Fibroblast of upper back skin (primary cell): Measurements from ENCODE around the gene DEDD2.

Experiments used
- DNase-seq: peaks from one replicate; pipeline ENCODE4 v3.0.0-alpha.2; 2013

The DEDD2 gene

GRCh38 chr19:42169486-42170413, 47.7 kb downstream of the DEDD2 start:
- DNase-seq, result no peak

DNA sequence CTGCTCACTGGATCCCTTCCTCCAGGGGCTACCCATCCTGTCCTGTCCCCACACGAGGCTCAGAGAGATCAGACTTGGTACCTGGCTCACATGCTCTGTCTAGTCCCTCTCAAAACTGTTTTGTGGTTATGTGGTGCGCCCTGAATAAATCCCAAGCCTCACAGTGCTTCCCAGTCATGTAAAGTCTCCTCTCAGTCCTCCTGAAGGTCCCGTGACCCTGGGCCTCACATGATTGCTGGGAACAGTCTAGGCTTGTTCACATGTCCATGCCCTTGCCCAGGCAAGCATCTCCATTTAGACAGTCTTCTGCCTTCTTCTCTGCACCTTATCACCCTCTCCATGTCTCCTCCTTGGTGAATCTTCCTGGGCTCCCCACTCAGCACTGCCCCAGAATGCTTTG, 49.3 kb downstream of the DEDD2 start:
- no peak for DNase-seq

- no peak for DNase-seq
These were observed 51.2 kb downstream of the DEDD2 start for GRCh38 chr19:42166316-42166715.

DNA sequence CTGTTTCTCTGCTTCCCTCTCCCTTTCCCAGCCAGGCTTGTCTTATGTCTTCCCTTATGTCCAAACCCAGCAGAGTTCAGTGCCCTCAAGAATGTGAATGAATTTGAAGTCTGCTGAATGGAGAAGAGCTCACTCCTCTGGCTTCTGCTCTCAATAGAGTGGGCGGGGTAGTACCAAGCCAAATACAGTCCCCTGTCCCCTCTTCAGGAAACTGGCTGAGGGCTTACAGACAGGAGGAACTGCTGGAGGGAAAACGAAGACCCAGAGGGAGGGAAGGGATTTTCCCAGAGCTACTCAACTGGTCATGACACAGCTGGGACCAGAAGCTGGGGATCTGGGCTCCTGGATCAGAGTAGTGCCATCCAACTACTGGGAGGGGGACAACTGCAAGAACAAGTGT, 52.3 kb downstream of the DEDD2 start:
- DNase-seq, result no peak

- no peak for DNase-seq
These were observed 55.7 kb downstream of the DEDD2 start for GRCh38 chr19:42161616-42162263.

DNA sequence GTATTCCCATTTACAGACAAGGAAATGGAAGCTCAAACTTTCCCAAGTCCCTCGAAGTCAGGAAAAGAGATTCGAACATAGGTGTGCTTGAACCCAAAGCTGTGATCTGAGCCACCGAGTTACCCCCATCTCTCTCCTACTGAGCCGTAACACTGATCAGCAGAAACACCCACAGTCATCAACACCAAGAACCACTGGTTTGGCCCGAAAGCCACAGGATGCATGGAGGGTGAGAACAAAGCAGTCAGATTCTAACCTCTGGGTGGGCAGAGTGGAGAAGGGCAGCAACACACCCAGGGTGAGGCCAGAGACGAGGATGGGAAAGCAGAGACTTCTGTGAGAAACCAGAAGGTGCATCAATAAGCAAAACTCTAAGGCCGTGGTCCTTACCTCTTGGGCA, 57.5 kb downstream of the DEDD2 start:
- DNase-seq, result no peak

GRCh38 chr19:42158926-42159325, 58.6 kb downstream of the DEDD2 start:
- DNase-seq, result no peak

DNA sequence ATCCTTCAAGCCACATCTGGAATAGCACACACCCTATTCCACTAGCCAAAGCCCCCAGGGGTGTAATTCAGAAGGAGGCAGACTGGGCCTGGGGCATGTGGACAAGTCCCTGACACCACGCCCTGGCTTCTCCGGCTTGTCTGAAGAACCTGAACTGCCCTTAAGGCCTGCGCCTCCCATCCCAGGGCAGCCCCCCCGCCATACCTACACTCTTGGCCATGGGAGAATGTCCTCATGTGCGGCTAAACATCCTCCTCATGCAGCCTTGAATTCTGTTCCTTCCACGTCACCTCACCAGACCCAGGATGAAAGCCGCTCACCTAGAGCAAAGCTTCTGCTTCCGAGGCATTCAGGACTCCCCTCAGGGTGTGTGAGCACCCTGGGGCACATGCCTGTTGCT, 60.9 kb downstream of the DEDD2 start:
- no peak for DNase-seq

- DNase-seq, result no peak
These were observed 61.7 kb downstream of the DEDD2 start for GRCh38 chr19:42155796-42156195.

DNA sequence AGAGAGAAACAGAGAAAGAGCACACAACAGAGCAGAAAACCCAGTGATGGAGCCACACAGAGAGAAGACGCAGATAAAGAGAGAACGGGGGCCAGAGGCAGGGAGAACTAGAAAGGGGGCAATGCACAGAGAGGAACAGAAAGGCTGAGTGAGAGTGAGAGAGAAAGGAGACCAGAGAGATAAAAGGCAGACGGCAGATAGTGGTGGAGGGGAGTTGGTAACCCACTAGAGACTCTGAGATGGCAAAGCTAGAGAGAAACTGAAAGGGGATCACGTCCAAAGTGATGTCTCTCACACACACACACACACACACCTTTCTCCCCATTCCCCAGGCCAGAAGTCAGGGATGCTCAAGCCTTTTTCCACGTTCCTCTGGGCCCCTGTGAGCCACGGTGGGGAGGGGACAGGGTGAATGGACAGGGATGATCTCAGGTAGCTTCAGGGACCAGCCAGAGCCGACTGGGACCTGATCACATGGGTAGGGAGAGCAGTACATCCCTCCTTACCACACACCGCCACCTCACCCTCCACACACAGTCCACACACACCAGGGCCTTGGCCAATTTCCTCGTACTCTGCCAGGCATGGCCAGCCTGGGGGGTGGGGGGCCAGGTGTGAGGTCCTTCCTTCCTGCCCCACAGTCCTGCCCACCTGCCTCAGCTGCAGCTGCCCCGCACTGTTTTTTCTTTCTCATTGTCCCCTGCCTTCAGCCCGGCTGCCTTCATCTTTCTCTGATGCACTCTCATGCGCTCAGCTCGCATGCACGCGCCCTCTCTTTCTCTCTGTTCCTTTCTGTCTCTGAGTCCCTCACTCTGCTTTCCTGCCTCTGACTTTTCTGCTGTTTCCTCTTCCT, 62.8 kb downstream of the DEDD2 start:
- no peak for DNase-seq

GRCh38 chr19:42153672-42154433, 63.6 kb downstream of the DEDD2 start:
- no peak for DNase-seq

GRCh38 chr19:42152910-42153671, 64.4 kb downstream of the DEDD2 start:
- DNase-seq, result no peak

GRCh38 chr19:42151782-42152684, 65.4 kb downstream of the DEDD2 start:
- no peak for DNase-seq

DNA sequence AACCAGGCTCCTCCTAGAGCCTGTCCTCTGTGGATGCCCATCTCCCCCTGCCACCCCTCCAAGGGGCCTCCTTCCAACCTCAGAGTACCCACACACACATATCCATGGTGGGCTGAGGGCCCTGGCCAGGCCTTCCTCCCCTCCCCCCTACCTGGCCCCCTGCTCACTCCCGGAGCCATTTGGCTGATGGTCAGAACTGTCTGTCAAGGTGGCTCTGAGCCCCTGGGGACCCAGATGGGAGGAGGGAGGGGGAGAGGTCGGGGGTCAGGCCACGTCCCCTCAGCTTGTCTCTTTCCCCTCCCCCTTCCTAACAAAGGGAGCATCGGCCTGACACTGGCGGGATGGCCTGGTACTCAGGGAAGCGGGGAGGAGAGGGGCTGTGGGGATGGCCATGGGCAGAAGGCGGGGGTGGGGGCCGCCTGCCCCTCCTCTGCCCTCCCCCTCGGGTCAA, 66.5 kb downstream of the DEDD2 start:
- no peak for DNase-seq

- DNase-seq, result no peak
These were observed 67.1 kb downstream of the DEDD2 start for GRCh38 chr19:42150364-42150763.

DNA sequence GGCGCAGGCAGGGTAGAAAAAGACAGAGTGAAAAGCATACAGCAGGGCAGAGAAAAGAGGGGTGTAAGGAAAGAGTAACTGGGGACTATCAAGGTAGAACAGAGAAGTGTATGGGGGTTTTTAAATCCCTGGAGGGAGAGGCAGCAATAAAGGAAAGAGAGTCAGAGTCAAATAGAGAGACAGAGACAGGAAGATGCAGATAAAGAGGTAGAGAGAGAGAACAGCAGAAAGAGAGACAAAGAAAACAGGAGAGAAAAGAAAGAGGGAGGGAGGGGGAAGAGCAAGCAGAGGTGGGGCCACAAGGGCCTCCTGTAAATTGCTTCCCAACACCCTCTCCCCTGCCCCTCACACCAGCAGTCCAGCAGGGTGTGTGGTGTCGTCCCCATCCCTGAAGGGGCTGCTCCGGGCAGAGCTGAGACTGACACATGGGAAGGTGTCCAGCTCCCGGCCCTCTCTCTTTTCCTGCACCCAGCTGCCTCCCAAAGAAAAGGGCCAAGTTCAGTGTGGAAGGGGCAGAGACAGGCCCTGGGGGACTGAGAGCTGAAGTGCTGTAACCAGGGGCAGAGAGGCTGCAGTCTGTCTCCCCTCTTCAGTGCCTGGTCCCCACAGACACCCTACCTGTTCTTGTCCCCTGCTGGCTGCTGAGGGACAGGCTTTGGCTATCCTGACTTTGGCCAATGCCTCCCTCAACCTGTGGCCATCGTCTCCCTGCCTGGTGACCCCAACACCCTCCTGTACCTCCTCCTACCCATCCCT, 67.9 kb downstream of the DEDD2 start:
- no peak for DNase-seq
